HUES64 (cell line): Measurements from ENCODE around the gene MATR3.
"Not testable (repeated sequence)": the region's sequence is repeated elsewhere in the genome, so short reads cannot be mapped to it uniquely, and the experiment has no call there.

Source experiments
- H3K27ac ChIP-seq: 2 replicates; pipeline ENCODE4 v1.7.0; 2013; ENCODE audit warnings: low read depth, low read length, inconsistent platforms
- H3K27me3 ChIP-seq: 2 replicates; pipeline ENCODE4 v1.6.1; 2013; ENCODE audit warnings: mild to moderate bottlenecking, low read length; ENCODE audit not compliant: insufficient read depth
- H3K36me3 ChIP-seq: 2 replicates; pipeline ENCODE4 v1.6.1; 2013; ENCODE audit warnings: mild to moderate bottlenecking, low read length; ENCODE audit not compliant: insufficient read depth
- H3K4me1 ChIP-seq: 2 replicates; pipeline ENCODE4 v1.6.1; 2013; ENCODE audit warnings: mild to moderate bottlenecking, low read length, moderate library complexity; ENCODE audit not compliant: insufficient read depth
- H3K4me3 ChIP-seq: 2 replicates; pipeline ENCODE4 v1.5.1; 2013; ENCODE audit warnings: mild to moderate bottlenecking, low read length, moderate library complexity
- H3K9ac ChIP-seq: 2 replicates; pipeline ENCODE4 v1.6.1; 2013; ENCODE audit warnings: mild to moderate bottlenecking, low read depth, low read length
- H3K9me3 ChIP-seq: 2 replicates; pipeline ENCODE4 v1.6.1; 2013; ENCODE audit warnings: low read depth, low read length; ENCODE audit not compliant: insufficient read depth
- WGBS: fragments of 150-250, 120-280 bp; methylation state at CpG from one replicate; pipeline ENCODE4 v1.1.7; 2013; ENCODE audit warnings: missing lambda C conversion rate; 5-methylcytosine and 5-hydroxymethylcytosine counted together

The MATR3 gene

GRCh38 chr5:139301808-139302499 is 8.4 kb downstream of the MATR3 start:
- H3K9ac ChIP-seq, result no peak overlapping the region
- no peak overlapping the region for H3K27ac ChIP-seq
- H3K4me3 ChIP-seq, result no peak overlapping the region
- H3K36me3 ChIP-seq, result peaks cover 19% of the 10 kb centered on the region
- H3K27me3 ChIP-seq, result no peaks in the 10 kb centered on the region
- no peaks in the 10 kb centered on the region for H3K9me3 ChIP-seq
- 84% methylated on average over 7 of the region's 7 CpGs for WGBS
- H3K4me1 ChIP-seq, result peaks cover 51% of the 10 kb centered on the region

- Histone ChIP-seq H3K9me3 (no peaks in the 10 kb centered on the region), H3K27ac (no peak overlapping the region), H3K36me3 (peaks cover 29% of the 10 kb centered on the region), H3K4me3 (no peak overlapping the region), H3K27me3 (no peaks in the 10 kb centered on the region), H3K9ac (no peak overlapping the region), H3K4me1 (peaks cover 54% of the 10 kb centered on the region)
- WGBS, result 80% methylated on average over 3 of the region's 3 CpGs
These were observed 11.1 kb downstream of the MATR3 start for GRCh38 chr5:139304391-139305324.

GRCh38 chr5:139306197-139306596 is 12.7 kb downstream of the MATR3 start:
- Histone ChIP-seq H3K36me3 (peaks cover 29% of the 10 kb centered on the region), H3K9me3 (no peaks in the 10 kb centered on the region), H3K4me3 (no peak overlapping the region), H3K27ac (no peak overlapping the region), H3K9ac (no peak overlapping the region), H3K4me1 (peaks cover 66% of the 10 kb centered on the region), H3K27me3 (no peaks in the 10 kb centered on the region)
- WGBS, result 88% methylated on average over 1 of the region's 1 CpG

GRCh38 chr5:139306628-139307379 is 13.3 kb downstream of the MATR3 start:
- 76% methylated on average over 3 of the region's 3 CpGs for WGBS

GRCh38 chr5:139308797-139309196 is 15.3 kb downstream of the MATR3 start:
- no peaks in the 10 kb centered on the region for H3K9me3 ChIP-seq
- peaks cover 83% of the 10 kb centered on the region for H3K4me1 ChIP-seq
- no peaks in the 10 kb centered on the region for H3K27me3 ChIP-seq
- no peak overlapping the region for H3K9ac ChIP-seq
- H3K27ac ChIP-seq, result no peak overlapping the region
- H3K36me3 ChIP-seq, result peaks cover 24% of the 10 kb centered on the region
- H3K4me3 ChIP-seq, result no peak overlapping the region

More at GRCh38 chr5:139306628-139307379, 13.3 kb downstream of the MATR3 start:
- no peaks in the 10 kb centered on the region for H3K9me3 ChIP-seq
- H3K9ac ChIP-seq, result no peak overlapping the region
- peaks cover 68% of the 10 kb centered on the region for H3K4me1 ChIP-seq
- H3K27ac ChIP-seq, result no peak overlapping the region
- H3K27me3 ChIP-seq, result no peaks in the 10 kb centered on the region
- H3K36me3 ChIP-seq, result peaks cover 25% of the 10 kb centered on the region
- no peak overlapping the region for H3K4me3 ChIP-seq

GRCh38 chr5:139310715-139311186 is 17.2 kb downstream of the MATR3 start:
- H3K4me3 ChIP-seq, H3K9ac ChIP-seq, H3K9me3 ChIP-seq, H3K27me3 ChIP-seq, H3K27ac ChIP-seq: not testable (repeated sequence)
- Histone ChIP-seq H3K4me1 (peaks cover 75% of the 10 kb centered on the region), H3K36me3 (peaks cover 42% of the 10 kb centered on the region)
- WGBS, result 91% methylated on average over 9 of the region's 9 CpGs

- Histone ChIP-seq H3K4me1 (peaks cover 65% of the 10 kb centered on the region), H3K27ac (no peak overlapping the region; the same call in 1 of the 2 replicates), H3K36me3 (peaks cover 55% of the 10 kb centered on the region), H3K9me3 (no peaks in the 10 kb centered on the region), H3K9ac (no peak overlapping the region), H3K4me3 (no peak overlapping the region; the same call in 1 of the 2 replicates), H3K27me3 (no peaks in the 10 kb centered on the region)
- 65% methylated on average over 9 of the region's 9 CpGs for WGBS
These were observed 18.5 kb downstream of the MATR3 start for GRCh38 chr5:139312075-139312474.

- Histone ChIP-seq H3K4me1 (peaks cover 48% of the 10 kb centered on the region), H3K36me3 (peaks cover 58% of the 10 kb centered on the region), H3K27ac (no peak overlapping the region), H3K9ac (no peak overlapping the region), H3K4me3 (no peak overlapping the region), H3K9me3 (no peaks in the 10 kb centered on the region), H3K27me3 (no peaks in the 10 kb centered on the region)
- WGBS, result 93% methylated on average over 1 of the region's 1 CpG
These were observed 20.7 kb downstream of the MATR3 start for GRCh38 chr5:139314276-139314675.

GRCh38 chr5:139315056-139315615 is 21.6 kb downstream of the MATR3 start:
- Histone ChIP-seq H3K4me3 (no peak overlapping the region), H3K27ac (no peak overlapping the region), H3K4me1 (peaks cover 39% of the 10 kb centered on the region), H3K36me3 (peaks cover 67% of the 10 kb centered on the region), H3K9me3 (no peaks in the 10 kb centered on the region), H3K27me3 (no peaks in the 10 kb centered on the region), H3K9ac (no peak overlapping the region)
- 87% methylated on average over 2 of the region's 3 CpGs for WGBS

GRCh38 chr5:139335811-139336210 is 42.3 kb downstream of the MATR3 start:
- no peak overlapping the region for H3K9ac ChIP-seq
- peaks cover 23% of the 10 kb centered on the region for H3K36me3 ChIP-seq
- WGBS, result 93% methylated on average over 5 of the region's 6 CpGs

More at GRCh38 chr5:139335811-139336210, 42.3 kb downstream of the MATR3 start:
- no peaks in the 10 kb centered on the region for H3K27me3 ChIP-seq
- H3K9me3 ChIP-seq, result no peaks in the 10 kb centered on the region
- H3K4me1 ChIP-seq, result no peaks in the 10 kb centered on the region
- peak overlapping the region; percentile 36; the same call in 1 of the 2 replicates for H3K27ac ChIP-seq
- H3K4me3 ChIP-seq, result no peak overlapping the region
